ENCODE data around the gene ALKBH4. TPM values are rescaled to one million over a fixed set of nuclear protein-coding genes. Genes with fewer than 3 reads are reported as not detected.
"Not testable (repeated sequence)": the region's sequence is repeated elsewhere in the genome, so short reads cannot be mapped to it uniquely, and the experiment has no call there.

ALKBH4 gene
- total RNA-seq, 1 experiment from 2014 or later, result 27.3 TPM

DNA sequence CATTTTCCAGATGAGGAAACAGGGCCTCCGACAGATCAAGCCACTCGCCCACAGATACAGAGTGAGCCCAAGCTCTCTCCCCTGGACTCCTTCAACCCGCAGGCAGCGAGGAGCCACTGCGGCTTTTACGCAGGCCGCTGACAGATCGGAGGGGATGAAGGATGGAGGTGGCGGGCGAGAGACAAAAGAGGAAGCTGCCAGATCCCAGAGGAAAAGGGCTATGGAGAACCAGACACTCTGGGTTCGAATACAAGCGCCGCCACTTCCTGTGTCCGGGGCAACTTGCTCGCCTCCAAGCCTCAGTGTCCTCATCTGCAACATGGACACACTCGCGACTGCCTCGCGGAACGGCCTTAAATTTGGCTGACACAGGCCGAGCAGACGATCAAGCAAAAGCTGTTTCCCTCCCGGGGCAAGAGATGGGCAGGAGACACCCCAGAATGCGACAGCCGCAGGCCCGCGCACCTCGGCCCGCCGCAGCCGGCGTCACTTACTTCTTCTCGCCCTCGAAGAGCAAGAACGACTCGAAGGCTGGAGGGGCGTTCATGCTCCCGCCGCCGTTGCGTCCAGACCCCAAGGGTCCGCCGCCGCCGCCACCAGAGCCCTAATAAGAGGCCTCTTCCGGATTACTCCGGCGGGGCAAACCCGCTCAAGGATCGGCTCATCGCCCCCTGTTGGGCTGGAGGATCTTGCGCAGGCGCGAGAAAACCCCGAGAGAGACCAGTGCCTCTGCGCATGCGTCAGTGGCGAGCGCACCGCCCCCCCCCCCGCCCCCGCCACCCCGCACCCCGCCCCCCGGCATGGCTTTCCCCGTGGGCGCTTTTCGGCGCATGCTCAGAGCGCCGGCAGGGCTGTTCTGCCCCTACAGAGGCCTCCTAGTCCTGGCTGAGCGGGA is 13.9 kb upstream of the ALKBH4 start, which contains the start of gene POLR2J:
POLR2J (minus strand) TSS at position 609 of the 895 bp plus-strand sequence; CDS start at position 547, 62 bp downstream.
- DNase-seq (ENCODE audit: low read depth), result peak; percentile 38

DNA sequence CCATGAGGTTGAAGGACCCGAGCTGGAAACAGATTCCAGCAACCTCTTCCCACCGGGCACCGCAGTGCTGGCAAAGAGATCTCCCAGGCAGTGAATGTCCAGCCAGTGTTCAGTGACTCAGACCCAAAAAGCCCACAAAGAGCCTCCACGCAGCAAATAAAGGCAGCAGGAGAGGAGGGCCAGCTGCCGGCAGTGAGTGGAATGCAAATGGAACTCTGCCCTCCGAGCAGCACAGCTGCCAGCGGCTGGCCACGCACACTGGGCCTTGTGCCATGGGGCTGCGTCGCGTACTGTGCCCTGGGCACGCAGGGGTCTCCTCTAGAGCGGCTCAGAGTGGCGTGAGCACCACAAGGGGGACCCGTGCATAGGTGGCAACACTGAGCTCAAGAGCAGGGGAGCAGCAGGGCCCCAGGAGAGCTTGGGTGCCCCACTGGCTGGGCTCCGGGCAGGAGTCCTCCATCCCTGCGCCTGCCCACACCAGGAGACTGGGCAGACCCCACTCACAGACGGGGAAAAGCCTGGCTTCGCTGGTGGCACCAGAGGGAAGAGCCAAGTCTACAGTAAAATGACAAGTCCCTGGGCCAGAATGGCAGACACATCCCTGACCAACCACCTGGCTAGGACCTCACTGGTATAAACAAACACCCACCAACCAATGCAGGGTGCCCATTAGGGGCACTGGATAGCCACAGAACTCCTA is 10.2 kb upstream of the ALKBH4 start:
- not testable (repeated sequence) for DNase-seq (ENCODE audit: low read depth)

DNA sequence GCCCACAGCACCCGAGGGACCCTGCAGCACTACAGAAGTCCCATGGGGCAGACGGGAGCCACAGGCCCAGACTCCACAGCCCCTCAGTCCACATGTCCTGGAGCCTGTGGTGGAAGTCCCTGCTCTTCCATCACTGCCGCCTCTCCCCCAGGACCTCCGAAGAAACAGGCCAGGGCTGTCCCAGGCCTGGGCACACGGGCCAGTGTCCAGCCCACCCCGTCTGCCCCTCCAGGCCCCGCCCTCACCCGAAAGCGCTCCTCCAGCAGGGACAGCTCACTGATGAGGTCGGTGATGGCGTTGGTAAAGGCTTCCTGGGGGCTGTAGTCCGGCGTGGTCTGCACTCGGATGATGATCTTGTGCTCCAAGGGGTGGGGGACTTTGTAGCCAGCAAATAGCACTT is 9.5 kb upstream of the ALKBH4 start:
- DNase-seq (ENCODE audit: low read depth), result not testable (repeated sequence)

DNA sequence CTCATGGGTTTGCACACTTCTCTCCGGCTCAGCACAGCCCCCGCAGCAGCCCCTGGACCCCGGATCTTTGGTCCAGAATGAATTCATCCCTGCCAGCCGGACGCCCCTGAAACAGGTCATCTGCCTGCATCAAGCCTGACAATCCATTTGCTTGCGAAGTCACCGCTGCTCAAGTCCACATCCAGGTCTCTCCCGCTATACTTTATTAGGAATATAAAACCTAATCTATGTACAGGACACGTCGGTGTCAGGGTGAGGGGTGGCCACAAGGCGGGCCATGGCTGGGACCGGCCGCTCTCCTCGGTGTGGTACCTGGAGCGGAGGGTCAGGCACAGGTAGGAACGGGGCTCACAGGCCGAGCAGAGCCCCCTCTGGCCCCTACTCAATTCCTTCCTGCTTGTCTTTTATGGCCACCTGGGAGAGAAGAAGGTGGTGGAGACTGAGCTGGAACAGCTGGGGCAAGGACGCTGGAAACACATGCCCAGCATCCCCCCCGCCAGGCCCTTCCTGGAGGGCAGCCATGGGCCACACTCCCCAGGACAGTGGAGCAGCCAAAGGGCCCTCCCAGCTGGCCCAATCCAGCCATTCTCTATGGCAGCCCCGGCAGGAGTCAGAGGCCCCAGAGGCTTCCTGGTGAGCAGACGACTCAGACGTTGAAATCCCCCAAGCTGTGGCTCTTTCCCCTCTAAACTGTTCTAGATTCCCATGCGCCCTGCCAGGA is 8.8 kb upstream of the ALKBH4 start:
- DNase-seq (ENCODE audit: low read depth), result no peak

DNA sequence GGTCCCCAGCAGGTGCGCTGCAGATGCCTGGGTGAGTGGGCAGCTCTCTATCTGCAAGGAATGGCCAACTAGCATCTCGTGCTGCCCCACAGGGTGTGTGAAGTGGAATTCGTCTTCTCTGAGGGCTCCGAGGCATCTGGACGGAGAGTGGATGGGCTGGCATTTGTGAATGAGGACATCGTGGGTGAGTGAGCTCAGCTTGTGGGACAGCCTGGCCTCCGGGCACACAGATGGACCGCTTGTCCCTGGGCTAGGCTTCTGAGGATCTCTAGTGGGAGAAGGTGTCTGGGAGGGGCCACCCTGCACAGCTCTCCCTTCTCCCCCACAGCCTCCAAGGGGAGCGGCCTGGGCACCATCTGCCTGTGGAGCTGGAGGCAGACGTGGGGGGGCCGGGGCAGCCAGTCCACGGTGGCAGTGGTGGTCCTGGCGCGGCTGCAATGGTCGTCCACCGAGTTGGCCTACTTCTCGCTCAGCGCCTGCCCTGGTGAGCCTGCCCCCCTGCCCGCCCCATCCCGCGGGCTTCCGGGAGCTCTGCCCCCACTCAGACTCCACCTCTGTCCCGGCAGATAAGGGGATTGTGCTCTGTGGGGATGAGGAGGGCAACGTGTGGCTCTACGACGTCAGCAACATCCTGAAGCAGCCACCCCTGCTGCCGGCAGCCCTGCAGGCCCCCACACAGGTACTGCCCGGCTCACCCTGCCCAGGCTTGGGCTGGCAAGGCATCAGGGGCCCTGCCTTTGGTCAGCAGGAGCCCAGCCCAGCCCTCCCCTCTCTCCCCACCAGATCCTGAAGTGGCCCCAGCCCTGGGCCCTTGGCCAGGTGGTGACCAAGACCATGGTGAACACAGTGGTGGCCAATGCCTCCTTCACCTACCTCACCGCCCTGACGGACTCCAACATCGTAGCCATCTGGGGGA is 7.7 kb upstream of the ALKBH4 start:
- DNase-seq (ENCODE audit: low read depth), result no peak

DNA sequence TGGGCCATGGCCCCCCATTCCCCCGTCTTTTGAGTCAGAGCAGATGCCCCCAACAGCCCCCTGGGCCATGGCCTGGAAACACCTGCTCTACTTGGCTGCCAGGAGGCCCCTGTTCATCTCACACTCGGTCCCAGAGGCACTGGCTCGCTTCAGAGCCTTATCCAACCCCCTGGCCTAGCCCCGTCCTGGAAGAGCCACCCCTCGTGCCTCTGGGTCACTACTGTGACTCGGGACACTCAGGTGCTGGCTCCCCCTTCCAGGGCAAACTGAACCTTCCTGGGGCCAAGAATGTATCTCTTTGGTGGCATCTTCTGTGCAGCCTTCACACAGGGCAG is 7.1 kb upstream of the ALKBH4 start:
- no peak for DNase-seq (ENCODE audit: low read depth)

DNA sequence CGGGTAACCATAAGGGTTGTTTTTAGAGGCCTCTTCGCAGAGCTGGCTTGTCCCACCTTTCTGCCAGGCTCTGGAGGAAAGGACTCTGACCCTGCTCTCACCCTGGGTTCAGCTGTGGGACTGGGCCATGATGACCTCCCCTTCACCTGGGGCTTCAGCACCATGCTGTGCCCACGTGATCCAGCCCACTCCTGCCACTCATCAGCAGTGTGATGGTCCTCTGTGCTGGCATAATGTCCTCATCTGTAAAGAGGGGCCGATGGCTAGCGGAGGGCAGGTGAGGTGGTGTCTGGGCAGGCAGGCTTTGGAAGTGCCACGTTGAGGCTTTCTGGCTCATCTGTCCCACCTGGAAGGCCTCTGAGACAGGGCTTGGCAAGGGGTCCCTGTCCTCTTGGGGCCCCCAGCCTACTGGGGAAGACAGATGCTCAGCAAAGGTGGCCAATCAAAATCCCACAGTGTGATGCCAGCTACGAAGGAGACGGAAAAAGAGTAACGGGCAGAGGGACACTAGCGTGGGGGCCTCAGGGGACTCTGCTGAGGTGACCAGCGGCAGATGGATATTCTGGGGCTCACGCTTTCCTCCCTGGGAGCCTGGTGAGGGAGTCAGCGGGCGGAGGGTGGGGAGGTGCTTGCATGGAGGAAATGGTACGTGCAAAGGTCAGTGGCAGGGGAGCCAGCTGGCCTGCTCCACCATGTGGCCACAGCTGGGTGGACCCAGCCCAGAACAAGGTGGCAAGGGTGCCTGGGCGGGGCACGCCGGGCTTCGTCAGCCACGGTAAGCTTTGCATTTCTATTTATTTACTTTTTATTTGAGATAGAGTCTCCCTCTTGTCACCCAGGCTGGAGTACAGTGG is 5.5 kb upstream of the ALKBH4 start:
- no peak for DNase-seq (ENCODE audit: low read depth)

DNA sequence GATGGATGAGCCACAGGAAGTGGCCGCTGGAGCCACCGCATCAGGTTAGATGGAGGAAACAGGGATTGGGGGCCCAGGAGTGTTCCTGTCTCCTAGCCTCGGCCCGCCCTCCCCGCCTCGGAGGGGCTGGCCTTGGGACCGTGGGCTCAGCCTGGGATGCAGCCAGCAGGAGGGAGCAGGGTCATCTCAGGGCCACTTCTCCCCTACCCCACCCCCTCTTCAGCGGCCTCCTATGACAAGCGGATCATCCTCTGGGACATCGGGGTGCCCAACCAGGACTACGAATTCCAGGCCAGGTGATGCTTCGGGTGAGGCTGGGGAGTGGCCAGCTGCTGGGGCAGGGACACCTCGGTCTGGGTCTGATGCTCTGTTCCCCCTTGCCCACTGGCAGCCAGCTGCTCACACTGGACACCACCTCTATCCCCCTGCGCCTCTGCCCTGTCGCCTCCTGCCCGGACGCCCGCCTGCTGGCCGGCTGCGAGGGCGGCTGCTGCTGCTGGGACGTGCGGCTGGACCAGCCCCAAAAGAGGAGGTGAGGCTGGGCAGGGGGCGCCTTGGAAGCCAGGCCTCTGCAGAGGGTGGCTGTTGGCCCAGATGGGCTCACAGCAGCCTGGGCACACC is 4.8 kb upstream of the ALKBH4 start:
- DNase-seq (ENCODE audit: low read depth), result no peak

DNA sequence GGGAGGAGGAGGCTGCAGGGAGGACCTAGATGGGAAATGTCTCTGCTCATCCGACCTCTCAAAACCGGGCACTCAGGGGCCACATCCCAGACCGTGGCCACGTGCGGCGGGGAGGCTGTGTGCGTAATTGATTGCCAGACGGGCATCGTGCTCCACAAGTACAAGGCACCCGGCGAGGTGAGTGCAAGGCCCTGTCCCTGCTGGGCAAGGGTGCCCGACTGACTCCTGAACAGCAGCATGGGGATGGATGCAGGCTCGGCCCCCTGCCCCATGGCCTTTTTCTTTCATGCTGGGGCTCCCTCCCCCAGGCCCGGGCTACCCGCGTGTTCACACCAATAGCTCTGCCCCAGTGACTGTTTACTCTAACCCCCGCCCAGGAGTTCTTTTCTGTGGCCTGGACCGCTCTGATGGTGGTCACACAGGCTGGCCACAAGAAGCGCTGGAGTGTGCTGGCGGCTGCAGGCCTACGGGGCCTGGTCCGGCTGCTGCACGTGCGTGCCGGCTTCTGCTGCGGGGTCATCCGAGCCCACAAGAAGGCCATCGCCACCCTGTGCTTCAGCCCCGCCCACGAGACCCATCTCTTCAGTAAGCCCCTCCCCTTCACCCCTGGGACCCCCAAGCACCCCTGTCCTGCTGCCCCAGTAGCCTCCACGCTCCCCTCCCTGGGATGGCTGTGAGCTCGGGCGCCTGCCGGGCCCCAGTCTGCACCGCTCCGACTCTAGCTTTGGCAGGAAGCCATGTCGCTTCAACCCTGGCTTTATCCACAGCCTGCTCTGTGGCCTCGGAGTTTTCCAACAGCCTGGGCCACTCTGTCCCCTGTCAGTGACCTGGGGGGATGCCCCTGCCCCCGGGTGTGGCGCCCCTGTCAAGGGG is 4.1 kb upstream of the ALKBH4 start:
- DNase-seq (ENCODE audit: low read depth), result no peak

DNA sequence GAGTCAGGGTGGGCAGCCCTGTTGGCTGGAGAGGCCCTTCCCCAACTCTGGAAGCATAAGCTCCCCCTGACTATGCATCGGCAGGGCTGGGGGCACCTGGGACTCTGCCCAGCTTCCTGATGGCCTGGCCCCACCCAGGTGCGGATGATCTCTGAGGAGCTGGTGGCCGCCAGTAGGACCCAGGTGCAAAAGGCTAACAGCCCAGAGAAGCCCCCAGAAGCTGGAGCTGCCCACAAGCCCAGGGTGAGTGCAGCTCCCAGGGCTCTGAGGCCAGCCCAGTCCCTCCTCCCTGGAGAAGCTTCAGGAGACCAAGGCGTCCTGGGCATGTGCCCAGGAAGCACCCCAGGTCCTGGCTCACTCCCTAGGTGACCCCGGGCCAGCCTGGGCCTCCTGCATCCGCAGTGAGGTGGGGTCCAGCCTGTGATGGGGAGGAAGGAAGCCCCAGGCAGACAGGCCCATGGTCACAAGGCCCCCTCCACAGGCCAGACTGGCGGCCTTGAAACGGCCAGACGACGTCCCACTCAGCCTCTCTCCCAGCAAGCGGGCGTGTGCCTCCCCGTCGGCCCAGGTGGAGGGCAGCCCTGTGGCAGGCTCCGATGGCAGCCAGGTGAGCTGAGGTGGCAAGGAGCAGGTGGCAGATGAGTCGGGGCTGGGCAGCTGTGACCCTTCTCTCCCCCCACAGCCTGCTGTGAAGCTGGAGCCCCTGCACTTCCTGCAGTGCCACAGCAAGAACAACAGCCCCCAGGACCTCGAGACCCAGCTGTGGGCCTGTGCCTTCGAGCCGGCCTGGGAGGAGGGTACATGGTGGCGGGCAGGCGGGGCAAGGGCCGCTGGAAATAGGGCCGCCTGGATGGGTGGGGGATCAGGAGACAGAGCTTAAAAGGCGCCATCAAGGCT is 3.2 kb upstream of the ALKBH4 start:
- DNase-seq (ENCODE audit: low read depth), result no peak

DNA sequence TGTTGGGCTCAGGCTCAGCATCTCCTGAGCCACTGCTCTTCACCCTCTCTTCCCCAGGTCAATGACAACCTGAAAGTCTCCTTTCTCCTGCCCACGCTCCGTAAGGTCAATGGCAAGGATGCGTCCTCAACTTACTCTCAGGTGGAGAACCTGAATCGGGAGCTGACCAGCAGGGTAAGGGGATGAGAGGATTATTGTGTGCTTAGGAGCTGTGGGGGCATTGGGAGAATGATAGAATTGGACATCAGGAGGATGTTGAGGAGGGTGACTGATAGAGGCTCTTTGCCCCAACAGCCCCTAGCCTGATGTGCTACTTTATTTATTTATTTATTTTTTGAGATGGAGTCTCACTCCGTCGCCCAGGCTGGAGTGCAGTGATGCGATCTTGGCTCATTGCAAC is 1.4 kb upstream of the ALKBH4 start:
- DNase-seq (ENCODE audit: low read depth), result no peak

DNA sequence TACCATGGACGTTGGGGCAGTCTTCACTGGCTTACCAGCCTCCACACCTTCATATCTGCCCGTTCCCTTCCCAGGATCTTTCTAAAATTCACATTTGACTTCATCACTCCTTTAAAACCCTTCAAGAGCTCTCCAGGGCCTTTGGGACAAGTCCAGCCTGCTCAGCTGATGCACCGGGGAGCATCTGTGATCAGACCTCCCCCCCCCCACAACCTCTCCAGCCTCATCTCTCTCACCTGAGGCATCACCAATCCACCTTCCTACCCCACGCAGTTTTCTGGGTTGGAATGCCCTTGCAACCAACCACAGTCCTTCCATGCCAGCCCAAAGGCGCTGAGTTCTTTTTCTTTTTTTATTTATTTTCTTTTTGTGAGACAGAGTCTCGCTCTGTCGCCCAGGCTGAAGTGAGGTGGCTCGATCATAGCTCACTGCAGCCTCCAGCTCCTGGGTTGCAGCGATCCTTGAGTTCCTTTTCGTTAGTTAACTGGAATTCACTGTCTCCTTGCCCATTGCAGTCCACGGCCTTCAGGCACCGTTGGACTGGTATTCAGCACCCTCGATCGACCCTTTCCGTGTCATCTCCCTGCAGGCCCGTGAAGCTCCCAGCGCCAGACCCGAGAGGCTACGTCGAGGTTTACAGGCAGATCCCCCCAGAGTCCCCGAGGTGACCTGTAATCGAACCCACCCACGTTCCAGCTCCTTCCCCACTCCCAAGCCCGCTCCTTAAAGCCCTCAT is 654 bp downstream of the ALKBH4 start:
- DNase-seq (ENCODE audit: low read depth), result no peak

DNA sequence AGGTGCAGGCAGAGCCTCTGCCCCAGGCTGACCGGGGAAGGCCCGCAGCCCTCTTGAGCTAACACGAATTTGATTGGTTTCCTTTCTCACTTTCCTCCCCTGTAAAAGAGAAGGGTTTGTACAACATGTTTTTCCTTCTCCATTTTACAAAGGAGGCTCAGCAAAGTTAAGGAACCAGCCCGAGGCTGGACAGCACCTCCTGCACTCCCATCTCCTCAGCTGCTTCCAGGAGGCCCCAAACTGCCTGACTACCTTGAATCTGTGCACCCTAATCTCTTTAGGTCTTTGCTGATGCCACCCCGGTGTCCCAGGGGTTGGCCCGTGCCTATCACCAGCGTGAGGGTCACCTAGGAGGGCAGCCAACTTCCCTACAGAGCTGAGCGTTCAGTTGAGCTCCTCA is 4.2 kb downstream of the ALKBH4 start:
- no peak for DNase-seq (ENCODE audit: low read depth)

DNA sequence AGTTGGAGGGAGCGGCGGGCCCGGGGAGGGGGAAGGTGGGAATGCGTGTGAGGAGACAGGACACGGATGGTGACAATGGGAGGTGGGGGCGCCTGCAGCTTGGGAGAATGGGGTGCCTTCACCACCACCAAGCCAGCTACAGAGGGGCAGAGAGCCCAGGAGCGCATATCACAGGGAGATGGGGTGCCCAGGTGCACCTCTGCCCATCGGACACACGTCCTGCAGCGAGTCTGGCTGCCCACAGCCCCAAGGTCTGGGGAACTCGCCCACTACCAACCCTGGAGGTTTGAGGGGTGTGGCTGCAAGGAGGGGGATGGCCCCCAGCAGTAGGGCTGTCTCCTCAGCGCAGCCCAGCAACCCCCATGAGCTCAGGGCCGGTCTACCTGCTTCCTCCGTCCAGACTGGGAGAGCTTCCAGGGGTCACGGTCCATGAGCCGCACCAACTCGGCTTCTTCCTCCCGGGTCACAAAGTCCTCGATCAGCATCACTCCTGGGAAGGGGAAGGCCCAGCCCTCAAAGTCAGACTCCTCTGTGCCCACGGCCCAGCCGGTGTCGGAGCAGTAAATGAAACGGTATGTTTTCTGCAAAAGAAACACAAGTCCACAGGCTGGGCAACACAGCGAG is 5.3 kb downstream of the ALKBH4 start:
- DNase-seq (ENCODE audit: low read depth), result no peak

DNA sequence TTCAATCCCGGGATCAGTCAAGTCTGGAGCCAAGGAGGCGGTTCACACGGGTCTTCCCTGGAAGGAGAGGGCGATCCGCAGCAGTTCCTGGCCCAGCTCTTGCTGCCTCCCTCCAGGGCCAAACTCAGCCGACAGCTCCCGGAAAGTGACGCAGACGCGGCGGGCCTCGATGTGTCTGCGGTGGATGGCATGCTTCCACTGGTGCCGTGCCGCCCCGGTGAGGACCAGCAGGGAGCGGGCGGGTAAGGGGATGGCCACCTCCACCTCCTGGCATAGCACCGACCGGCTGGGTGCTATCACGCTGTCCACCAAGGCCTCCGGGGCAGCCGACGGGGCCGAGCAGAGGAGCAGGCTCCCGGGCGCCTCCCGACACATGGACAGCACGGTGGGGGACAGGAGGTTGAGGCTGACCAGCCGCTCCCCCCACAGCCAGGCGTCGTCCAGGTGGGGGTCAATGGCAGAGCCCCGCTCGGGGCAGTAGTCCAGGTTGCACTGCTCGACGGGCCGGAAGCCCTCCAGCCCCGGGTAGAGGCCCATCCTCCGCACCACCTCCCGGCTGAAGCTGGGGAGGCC is 7.2 kb downstream of the ALKBH4 start:
- no peak for DNase-seq (ENCODE audit: low read depth)

DNA sequence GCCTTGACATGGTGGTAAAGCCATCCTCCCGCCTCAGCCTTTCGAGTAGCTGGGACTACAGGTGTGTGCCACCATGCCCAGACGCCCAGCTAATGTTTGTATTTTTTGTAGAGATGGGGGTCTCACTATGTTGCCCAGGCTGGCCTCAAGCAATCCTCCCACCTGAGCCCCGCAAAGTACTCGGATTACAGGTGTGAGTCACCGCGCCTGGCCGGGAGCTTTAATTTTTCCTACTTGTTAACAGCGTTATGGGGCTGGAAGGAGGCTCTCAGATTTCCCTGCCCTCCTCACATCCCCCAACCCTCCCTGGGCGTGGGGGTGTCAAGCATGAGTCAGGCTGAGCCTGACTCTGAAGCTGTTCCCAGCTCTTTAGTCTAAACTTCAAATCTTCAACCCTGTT is 8.3 kb downstream of the ALKBH4 start:
- peak; percentile 86 for DNase-seq (ENCODE audit: low read depth)
